Erythroblast (primary cell): ENCODE results near the gene TINCR.

Experiments
- GATA1 ChIP-seq: IDR thresholded peaks from 2 replicates; pipeline ENCODE4 v1.6.1; 2011; ENCODE audit warnings: low read depth, mild to moderate bottlenecking, control low read depth, low read length, moderate library complexity
- POLR2A ChIP-seq: IDR thresholded peaks from 2 replicates; pipeline ENCODE4 v1.6.1; 2011; ENCODE audit warnings: mild to moderate bottlenecking, low read length

GRCh38 chr19:5585461-5586299 is 17.9 kb upstream of the TINCR start:
- TF ChIP-seq POLR2A, result peak; percentile 39
- no peak for TF ChIP-seq GATA1
